ENCODE data around the gene SUFU. TPM values are rescaled to one million over a fixed set of nuclear protein-coding genes. Genes with fewer than 3 reads are reported as not detected.

Gene SUFU
- total and polyA plus RNA-seq, 2 of the 13 experiments (the other 11 are each of a cell fraction or from before 2014, with no cell fraction given), result 2.9 to 5.5 TPM

- TF ChIP-seq ZFAT (CRISPR knock-in tag; conservative IDR thresholded peaks at IDR 0.05) (no peak), AKAP8 (CRISPR knock-in tag; IDR thresholded peaks at IDR 0.05) (no peak), ZNF350 (CRISPR knock-in tag; IDR thresholded peaks at IDR 0.05; ENCODE audit: borderline replicate concordance, low read depth) (peak; percentile 76; the same call in 1 of the 2 replicates), MXD3 (CRISPR knock-in tag; IDR thresholded peaks at IDR 0.05) (0 out of 2 replicates have a peak, but pooled peaks have one; percentile 9), RARA (CRISPR knock-in tag; IDR thresholded peaks at IDR 0.05) (no peak; the same call in 1 of the 2 replicates), ZNF225 (CRISPR knock-in tag; IDR thresholded peaks at IDR 0.05) (peak; percentile 87; the same call in 1 of the 2 replicates), ZNF724P (CRISPR knock-in tag; IDR thresholded peaks at IDR 0.05; ENCODE audit: borderline replicate concordance) (no peak), ZNF274 (CRISPR knock-in tag; IDR thresholded peaks at IDR 0.05) (peak; percentile 37; the same call in 1 of the 2 replicates), TMF1 (CRISPR knock-in tag; IDR thresholded peaks at IDR 0.05; ENCODE audit: low read depth) (peak; percentile 55; the same call in 1 of the 2 replicates), MTA1 (CRISPR knock-in tag; IDR thresholded peaks at IDR 0.05; ENCODE audit: borderline replicate concordance) (no peak), ZNF317 (CRISPR knock-in tag; IDR thresholded peaks at IDR 0.05) (0 out of 2 replicates have a peak, but pooled peaks have one; percentile 56), ZNF382 (CRISPR knock-in tag; IDR thresholded peaks at IDR 0.05; ENCODE audit: borderline replicate concordance) (no peak), ZBTB8A (CRISPR knock-in tag; IDR thresholded peaks at IDR 0.05; ENCODE audit: borderline replicate concordance, low read depth) (no peak), SALL1 (CRISPR knock-in tag; IDR thresholded peaks at IDR 0.05) (0 out of 2 replicates have a peak, but pooled peaks have one; percentile 1), CSRNP1 (CRISPR knock-in tag; IDR thresholded peaks at IDR 0.05) (no peak; the same call in 1 of the 2 replicates), ZNF607 (CRISPR knock-in tag; IDR thresholded peaks at IDR 0.05; ENCODE audit: borderline replicate concordance) (no peak), SMAD1 (CRISPR knock-in tag; IDR thresholded peaks at IDR 0.05; ENCODE audit: borderline replicate concordance, low read depth) (0 out of 2 replicates have a peak, but pooled peaks have one; percentile 52), ARID3A (IDR thresholded peaks at IDR 0.05; ENCODE audit: low read depth, low read length) (peak; percentile 74), MTF1 (CRISPR knock-in tag; IDR thresholded peaks at IDR 0.05) (no peak), SKIL (CRISPR knock-in tag; IDR thresholded peaks at IDR 0.05; ENCODE audit: borderline replicate concordance) (no peak), RFX5 (IDR thresholded peaks at IDR 0.05; ENCODE audit: low read depth, low read length) (no peak), ZNF562 (CRISPR knock-in tag; IDR thresholded peaks at IDR 0.05; ENCODE audit: borderline replicate concordance) (no peak), DRAP1 (CRISPR knock-in tag; IDR thresholded peaks at IDR 0.05) (peak; percentile 51; the same call in 1 of the 2 replicates)
These were observed 1.2 kb upstream of the SUFU start, which contains the start of gene ACTR1A (continued) for GRCh38 chr10:102502337-102503151.

Data from HepG2 (cell line).